A673 (cell line): Measurements from ENCODE around the gene NDUFS3.

Experiments used
- CTCF ChIP-seq: fragments of 300-800, 200-600 bp; sonication (generic); conservative IDR thresholded peaks from 2 replicates; pipeline ENCODE4 v1.5.1; 2017; ENCODE audit warnings: low read depth, mild to moderate bottlenecking, antibody characterized with exemption, low read length, moderate library complexity, mixed read lengths
- EZH2 ChIP-seq: fragments of 200-600 bp; sonication (generic); IDR thresholded peaks from 2 replicates; pipeline ENCODE4 v1.6.1; 2017; ENCODE audit warnings: borderline replicate concordance, low read depth, mild to moderate bottlenecking, mixed read lengths, antibody characterized with exemption, low read length; ENCODE audit not compliant: poor library complexity, severe bottlenecking

- TF ChIP-seq CTCF (no peak), EZH2 (no peak)
Measured at GRCh38 chr11:47565340-47566148, 13.3 kb upstream of the NDUFS3 start, which contains the start of gene PTPMT1.
